Astrocyte (in vitro differentiated cells and primary cell): Measurements from ENCODE around the gene KLRC4. TPM values are rescaled to one million over a fixed set of nuclear protein-coding genes. Genes with fewer than 3 reads are reported as not detected.

Source experiments
- DNase-seq: peaks from one replicate; pipeline ENCODE4 v3.0.0-alpha.2; 2010; ENCODE audit warnings: low read depth
- FAIRE-seq: peaks from 2 replicates; lab custom pipeline; 2011; peaks lifted over from hg19 to GRCh38; lab: Jason Lieb, UNC
- H2AFZ ChIP-seq: 2 replicates; pipeline ENCODE4 v1.6.0; 2012; ENCODE audit warnings: low read depth, low read length, inconsistent platforms
- H3K27ac ChIP-seq: 2 replicates; pipeline ENCODE4 v1.5.1; 2011; ENCODE audit warnings: low read depth, low read length, inconsistent platforms
- H3K27me3 ChIP-seq: 2 replicates; pipeline ENCODE4 v1.6.0; 2011; ENCODE audit warnings: low read length, inconsistent platforms; ENCODE audit not compliant: insufficient read depth
- H3K36me3 ChIP-seq: 2 replicates; pipeline ENCODE4 v1.5.1; 2011; ENCODE audit warnings: low read length, inconsistent platforms; ENCODE audit not compliant: insufficient read depth
- H3K4me1 ChIP-seq: 2 replicates; pipeline ENCODE4 v1.5.1; 2011; ENCODE audit warnings: low read length, inconsistent platforms; ENCODE audit not compliant: insufficient read depth
- H3K4me2 ChIP-seq: 2 replicates; pipeline ENCODE4 v1.6.0; 2012; ENCODE audit warnings: low read length, inconsistent platforms
- H3K4me3 ChIP-seq: 2 replicates; pipeline ENCODE4 v1.5.1; 2011; ENCODE audit warnings: low read depth, mild to moderate bottlenecking, low read length, inconsistent platforms; ENCODE audit not compliant: insufficient read depth
- H3K79me2 ChIP-seq: 2 replicates; pipeline ENCODE4 v1.6.0; 2012; ENCODE audit warnings: mild to moderate bottlenecking, low read length, inconsistent platforms; ENCODE audit not compliant: insufficient read depth
- H3K9ac ChIP-seq: 2 replicates; pipeline ENCODE4 v1.6.0; 2012; ENCODE audit warnings: mild to moderate bottlenecking, low read length, inconsistent platforms
- H3K9me3 ChIP-seq: 2 replicates; pipeline ENCODE4 v1.5.1; 2012; ENCODE audit warnings: low read depth, mild to moderate bottlenecking, low read length, inconsistent platforms; ENCODE audit not compliant: insufficient read depth
- H4K20me1 ChIP-seq: 2 replicates; pipeline ENCODE4 v1.6.0; 2012; ENCODE audit warnings: low read length, inconsistent platforms; ENCODE audit not compliant: insufficient read depth
- H3K27ac Mint-ChIP-seq: one replicate; pipeline ENCODE4 v1.8.0; 2021; ENCODE audit warnings: mild to moderate bottlenecking, mixed read lengths; ENCODE audit not compliant: unreplicated experiment
- H3K27me3 Mint-ChIP-seq: one replicate; pipeline ENCODE4 v1.8.0; 2021; ENCODE audit warnings: low read depth, mixed read lengths; ENCODE audit not compliant: unreplicated experiment
- H3K36me3 Mint-ChIP-seq: one replicate; pipeline ENCODE4 v1.8.0; 2021; ENCODE audit warnings: low read depth, mixed read lengths; ENCODE audit not compliant: unreplicated experiment
- H3K4me1 Mint-ChIP-seq: one replicate; pipeline ENCODE4 v1.8.0; 2021; ENCODE audit warnings: low read depth, mixed read lengths; ENCODE audit not compliant: unreplicated experiment
- H3K4me3 Mint-ChIP-seq: one replicate; pipeline ENCODE4 v1.8.0; 2021; ENCODE audit warnings: mild to moderate bottlenecking, moderate library complexity, mixed read lengths; ENCODE audit not compliant: unreplicated experiment
- H3K9me3 Mint-ChIP-seq: one replicate; pipeline ENCODE4 v1.8.0; 2021; ENCODE audit warnings: mild to moderate bottlenecking, mixed read lengths; ENCODE audit not compliant: unreplicated experiment
- EZH2 ChIP-seq: IDR thresholded peaks from 2 replicates; pipeline ENCODE4 v1.6.1; 2012; ENCODE audit warnings: mild to moderate bottlenecking, low read length, inconsistent platforms; ENCODE audit not compliant: insufficient read depth
- total RNA-seq: library from RNA; stranded (reverse); gene quantifications from 2 replicates; pipeline ENCODE4 v1.2.1, GENCODE V29; 2021
- TF ChIP-seq, protein P1 (sequence below): IDR thresholded peaks from 2 replicates; pipeline ENCODE4 v1.5.1; 2011; ENCODE audit warnings: low read depth, mild to moderate bottlenecking, inconsistent platforms, low read length, moderate library complexity; ENCODE audit not compliant: insufficient read depth

Gene KLRC4
- total RNA-seq, 1 donor from 2014 or later, result 0.70 TPM

DNA sequence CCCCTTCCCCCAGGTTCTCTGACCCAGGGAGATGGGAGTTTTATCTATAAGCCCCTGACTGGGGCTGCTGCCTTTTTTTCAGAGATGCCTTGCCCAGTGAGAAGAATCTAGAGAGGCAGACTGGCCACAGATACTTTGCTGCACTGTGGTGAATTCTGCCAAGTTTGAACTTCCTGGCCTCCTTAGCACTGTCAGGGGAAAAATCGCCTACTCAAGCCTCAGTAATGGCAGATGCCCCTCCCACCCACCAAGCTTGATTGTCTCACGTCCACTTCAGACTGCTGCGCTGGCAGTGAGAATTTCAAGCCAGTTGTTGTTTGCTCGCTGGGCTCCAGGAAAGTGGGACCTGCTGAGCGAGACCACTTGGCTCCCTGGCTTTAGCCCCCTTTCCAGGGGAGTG is 51.4 kb downstream of the KLRC4 start:
- H3K27me3 ChIP-seq, result no peaks in the 10 kb centered on the region
- H4K20me1 ChIP-seq, result no peaks in the 10 kb centered on the region
- Mint-ChIP-seq H3K27ac (no peak overlapping the region), H3K27me3 (no peaks in the 10 kb centered on the region), H3K4me3 (no peak overlapping the region), H3K4me1 (peaks cover 19% of the 10 kb centered on the region), H3K36me3 (peaks cover 6% of the 10 kb centered on the region), H3K9me3 (peaks cover 3% of the 10 kb centered on the region)
- H3K9me3 ChIP-seq, result no peaks in the 10 kb centered on the region
- no peaks in the 10 kb centered on the region for H3K36me3 ChIP-seq
- no peak overlapping the region for H2AFZ ChIP-seq
- no peak overlapping the region for H3K9ac ChIP-seq
- TF ChIP-seq EZH2, result no peak
- TF ChIP-seq, protein P1, sequence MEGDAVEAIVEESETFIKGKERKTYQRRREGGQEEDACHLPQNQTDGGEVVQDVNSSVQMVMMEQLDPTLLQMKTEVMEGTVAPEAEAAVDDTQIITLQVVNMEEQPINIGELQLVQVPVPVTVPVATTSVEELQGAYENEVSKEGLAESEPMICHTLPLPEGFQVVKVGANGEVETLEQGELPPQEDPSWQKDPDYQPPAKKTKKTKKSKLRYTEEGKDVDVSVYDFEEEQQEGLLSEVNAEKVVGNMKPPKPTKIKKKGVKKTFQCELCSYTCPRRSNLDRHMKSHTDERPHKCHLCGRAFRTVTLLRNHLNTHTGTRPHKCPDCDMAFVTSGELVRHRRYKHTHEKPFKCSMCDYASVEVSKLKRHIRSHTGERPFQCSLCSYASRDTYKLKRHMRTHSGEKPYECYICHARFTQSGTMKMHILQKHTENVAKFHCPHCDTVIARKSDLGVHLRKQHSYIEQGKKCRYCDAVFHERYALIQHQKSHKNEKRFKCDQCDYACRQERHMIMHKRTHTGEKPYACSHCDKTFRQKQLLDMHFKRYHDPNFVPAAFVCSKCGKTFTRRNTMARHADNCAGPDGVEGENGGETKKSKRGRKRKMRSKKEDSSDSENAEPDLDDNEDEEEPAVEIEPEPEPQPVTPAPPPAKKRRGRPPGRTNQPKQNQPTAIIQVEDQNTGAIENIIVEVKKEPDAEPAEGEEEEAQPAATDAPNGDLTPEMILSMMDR, result no peak
- H3K4me1 ChIP-seq, result peaks cover 8% of the 10 kb centered on the region
- DNase-seq, result no peak
- H3K4me2 ChIP-seq, result no peak overlapping the region
- no peaks in the 10 kb centered on the region for H3K79me2 ChIP-seq
- H3K4me3 ChIP-seq, result no peak overlapping the region
- no peak overlapping the region for H3K27ac ChIP-seq
- FAIRE-seq, result no peak

Other genes with a start within 250 kb of the KLRC4 start
- 0.96 and 0.98 TPM in 2 replicates for gene OLR1, start 237.6 kb downstream of the KLRC4 start, total RNA-seq
- 0.45 TPM in 1 of 2 replicates, not detected in the other for gene TMEM52B, start 230.7 kb downstream of the KLRC4 start, total RNA-seq
- 108 and 119 TPM in 2 replicates for gene GABARAPL1, start 196.9 kb downstream of the KLRC4 start, total RNA-seq
- 0.45 and 0.91 TPM in 2 replicates for gene KLRD1, start 101.9 kb downstream of the KLRC4 start, total RNA-seq
- gene KLRK1, start 19.7 kb downstream of the KLRC4 start, total RNA-seq, result 0.73 and 1.1 TPM in 2 replicates
- gene KLRC3, start 10.8 kb upstream of the KLRC4 start, total RNA-seq, result 0.94 and 1.2 TPM in 2 replicates
- 1.2 and 4.1 TPM in 2 replicates for gene KLRC2, start 26.3 kb upstream of the KLRC4 start, total RNA-seq
- not detected in 2 replicates for gene KLRC1, start 43.6 kb upstream of the KLRC4 start, total RNA-seq
- gene EIF2S3B, start 96.1 kb upstream of the KLRC4 start, total RNA-seq, result 5.4 and 6.0 TPM in 2 replicates
- 30.5 and 36.3 TPM in 2 replicates for gene MAGOHB, start 203.9 kb upstream of the KLRC4 start, total RNA-seq